Measurements from ENCODE around the gene ADAMTSL5.

DNA sequence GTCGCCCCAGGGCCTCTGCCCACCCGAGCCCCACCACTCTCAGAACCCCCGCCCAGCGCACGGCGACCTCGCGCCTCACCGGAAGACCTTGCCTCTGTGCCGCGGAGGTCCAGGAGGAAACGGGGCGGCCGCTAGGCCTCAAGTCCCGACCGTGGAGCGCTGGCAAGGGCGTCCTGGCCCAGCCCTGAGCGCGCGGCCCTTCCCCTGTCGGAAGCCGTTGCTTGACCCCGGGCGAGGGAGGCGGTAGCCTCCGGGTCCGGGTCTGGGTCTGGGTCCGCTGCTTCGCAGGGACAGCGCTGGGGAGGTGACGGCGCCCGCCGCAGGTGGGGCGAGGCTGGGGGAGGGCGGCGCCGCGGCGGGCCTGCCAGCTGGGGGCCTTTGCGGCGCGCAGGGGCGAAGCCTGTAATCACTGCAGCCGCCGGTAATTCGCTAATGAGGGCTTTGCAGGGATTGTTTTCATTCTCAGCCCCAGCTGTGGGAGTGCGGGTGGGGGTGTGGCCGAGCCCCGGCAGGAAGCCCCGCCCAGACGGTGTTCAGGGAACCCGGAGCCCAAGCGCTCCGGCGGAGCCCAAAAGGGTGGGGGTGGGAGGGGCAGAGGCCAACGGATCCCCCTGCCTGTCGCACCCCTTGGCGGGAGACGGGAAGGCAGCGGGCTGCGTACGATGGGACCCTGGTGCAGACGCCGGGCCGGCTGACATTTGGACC, 42.4 kb downstream of the ADAMTSL5 start:
- TF ChIP-seq NFRKB (IDR thresholded peaks at IDR 0.05): no peak
- no peak for TF ChIP-seq SUZ12 (IDR thresholded peaks at IDR 0.05)
- no peak for TF ChIP-seq FOXM1 (IDR thresholded peaks at IDR 0.05; ENCODE audit: borderline replicate concordance)
- TF ChIP-seq L3MBTL2 (conservative IDR thresholded peaks at IDR 0.05): no peak
- no peak for TF ChIP-seq LEF1 (IDR thresholded peaks at IDR 0.05; ENCODE audit: borderline replicate concordance)
- TF ChIP-seq FOXK2 (IDR thresholded peaks at IDR 0.05): no peak
- no peak for TF ChIP-seq TARDBP (IDR thresholded peaks at IDR 0.05)
